GM23248 (cell line): ENCODE measurements around the gene GRN.

ENCODE experiments used
- EZH2 ChIP-seq: fragments of 200-600 bp; sonication (generic); IDR thresholded peaks from 2 replicates; pipeline ENCODE4 v1.6.1; 2018; ENCODE audit warnings: antibody characterized with exemption, mild to moderate bottlenecking; ENCODE audit not compliant: insufficient read depth, poor library complexity, severe bottlenecking
- EZH2phosphoT487 ChIP-seq: fragments of 200-600 bp; sonication (generic); IDR thresholded peaks from 2 replicates; pipeline ENCODE4 v1.6.1; 2018; ENCODE audit warnings: antibody characterized with exemption, moderate library complexity, mild to moderate bottlenecking, low read depth; ENCODE audit not compliant: insufficient read depth

DNA sequence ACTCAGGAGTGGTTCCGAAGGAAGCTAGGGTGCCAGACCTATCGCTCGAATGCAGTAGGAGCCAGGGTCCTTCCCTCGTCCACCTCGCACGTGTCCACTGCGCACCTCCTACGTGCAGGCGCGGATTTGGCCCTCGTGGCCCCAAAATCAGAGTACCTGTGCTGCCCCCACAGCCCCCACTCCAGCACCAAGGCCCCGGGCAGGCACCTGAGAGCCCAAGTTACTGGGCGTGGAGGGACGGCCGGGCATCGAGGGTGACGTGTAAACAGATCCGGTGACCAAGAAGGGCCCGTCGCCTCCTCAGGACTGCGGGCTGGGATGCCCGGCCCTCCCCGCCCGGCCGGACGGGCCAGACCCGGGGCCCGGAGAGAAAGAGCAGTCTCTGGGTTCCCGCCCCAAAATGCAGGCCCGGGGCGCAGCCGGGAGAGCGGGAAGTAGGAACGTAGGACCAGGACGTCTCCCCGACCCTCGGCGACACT lies 21.0 kb upstream of the GRN start:
- no peak for TF ChIP-seq EZH2
- TF ChIP-seq EZH2phosphoT487 = no peak
